Loucy (cell line): ENCODE results near the gene DNAH17.

Experiments used
- H2AFZ ChIP-seq: fragments of 200-600 bp; sonication (generic); 2 replicates; pipeline ENCODE4 v1.6.0; 2016; ENCODE audit warnings: antibody characterized with exemption, mild to moderate bottlenecking, low read length, moderate library complexity
- H3F3A ChIP-seq: fragments of 200-600 bp; 2 replicates; pipeline ENCODE4 v1.6.0; 2016; ENCODE audit warnings: antibody characterized with exemption, low read depth, mild to moderate bottlenecking
- H3K27me3 ChIP-seq: fragments of 200-600 bp; sonication (generic); 2 replicates; pipeline ENCODE4 v1.6.1; 2014; ENCODE audit warnings: low read length, mild to moderate bottlenecking; ENCODE audit not compliant: insufficient read depth, poor library complexity, severe bottlenecking
- H3K36me3 ChIP-seq: fragments of 200-600 bp; sonication (generic); 2 replicates; pipeline ENCODE4 v1.6.1; 2016; ENCODE audit warnings: low read length; ENCODE audit not compliant: insufficient read depth
- H3K4me1 ChIP-seq: fragments of 200-600 bp; sonication (generic); 2 replicates; pipeline ENCODE4 v1.5.1; 2014; ENCODE audit warnings: low read length, mild to moderate bottlenecking; ENCODE audit not compliant: insufficient read depth, poor library complexity, severe bottlenecking
- H3K4me2 ChIP-seq: fragments of 200-600 bp; sonication (generic); 2 replicates; pipeline ENCODE4 v1.6.0; 2014; ENCODE audit warnings: antibody characterized with exemption, low read length, low read depth, mild to moderate bottlenecking; ENCODE audit not compliant: poor library complexity, severe bottlenecking
- H3K4me3 ChIP-seq: fragments of 200-600 bp; sonication (generic); 2 replicates; pipeline ENCODE4 v1.5.1; 2014; ENCODE audit warnings: low read length, mild to moderate bottlenecking, mixed read lengths; ENCODE audit not compliant: poor library complexity, severe bottlenecking
- H3K79me2 ChIP-seq: fragments of 200-600 bp; sonication (generic); 2 replicates; pipeline ENCODE4 v1.6.1; 2014; ENCODE audit warnings: low read length; ENCODE audit not compliant: insufficient read depth
- H3K9ac ChIP-seq: fragments of 200-600 bp; sonication (generic); 2 replicates; pipeline ENCODE4 v1.6.0; 2014; ENCODE audit warnings: mild to moderate bottlenecking, low read depth, low read length, moderate library complexity; ENCODE audit not compliant: poor library complexity, severe bottlenecking
- H3K9me2 ChIP-seq: fragments of 200-600 bp; sonication (generic); replicated peaks from 2 replicates; pipeline ENCODE4 v1.6.1; 2016; ENCODE audit warnings: low read depth, low read length, mixed read lengths
- H3K9me3 ChIP-seq: fragments of 200-600 bp; sonication (generic); 2 replicates; pipeline ENCODE4 v1.6.1; 2014; ENCODE audit warnings: mild to moderate bottlenecking, antibody characterized with exemption, low read length, low read depth; ENCODE audit not compliant: insufficient read depth
- H4K20me1 ChIP-seq: fragments of 200-600 bp; sonication (generic); 2 replicates; pipeline ENCODE4 v1.6.0; 2014; ENCODE audit warnings: antibody characterized with exemption, low read length, mild to moderate bottlenecking; ENCODE audit not compliant: insufficient read depth, poor library complexity, severe bottlenecking
- CTCF ChIP-seq: fragments of 200-600 bp; sonication (generic); conservative IDR thresholded peaks from 2 replicates; pipeline ENCODE4 v1.5.1; 2014; ENCODE audit warnings: mild to moderate bottlenecking, antibody characterized with exemption, low read length
- EZH2phosphoT487 ChIP-seq: fragments of 200-600 bp; IDR thresholded peaks from 2 replicates; pipeline ENCODE4 v1.6.1; 2018; ENCODE audit warnings: antibody characterized with exemption, mild to moderate bottlenecking, moderate library complexity, borderline replicate concordance

The DNAH17 gene

GRCh38 chr17:78529871-78530670, 47.1 kb downstream of the DNAH17 start:
- H3K36me3 ChIP-seq: no peaks in the 10 kb centered on the region

GRCh38 chr17:78529251-78529650, 47.9 kb downstream of the DNAH17 start:
- Histone ChIP-seq H3K4me2 (no peak overlapping the region), H3K79me2 (no peaks in the 10 kb centered on the region), H2AFZ (no peak overlapping the region), H4K20me1 (no peaks in the 10 kb centered on the region), H3K4me3 (no peak overlapping the region), H3K27me3 (no peaks in the 10 kb centered on the region), H3F3A (no peaks in the 10 kb centered on the region), H3K9me2 (no peaks in the 10 kb centered on the region), H3K9me3 (no peaks in the 10 kb centered on the region), H3K9ac (no peak overlapping the region), H3K4me1 (no peaks in the 10 kb centered on the region), H3K36me3 (no peaks in the 10 kb centered on the region)
- TF ChIP-seq EZH2phosphoT487: no peak
- no peak for TF ChIP-seq CTCF

More at GRCh38 chr17:78529871-78530670, 47.1 kb downstream of the DNAH17 start:
- Histone ChIP-seq H3K27me3 (no peaks in the 10 kb centered on the region), H3F3A (no peaks in the 10 kb centered on the region), H4K20me1 (no peaks in the 10 kb centered on the region), H3K9me2 (no peaks in the 10 kb centered on the region), H3K4me1 (no peaks in the 10 kb centered on the region), H3K4me3 (no peak overlapping the region), H3K79me2 (no peaks in the 10 kb centered on the region), H3K9ac (no peak overlapping the region), H3K9me3 (no peaks in the 10 kb centered on the region), H3K4me2 (no peak overlapping the region), H2AFZ (no peak overlapping the region)
- TF ChIP-seq EZH2phosphoT487 (no peak), CTCF (no peak)

- Histone ChIP-seq H3K4me3 (no peak overlapping the region), H3K79me2 (no peaks in the 10 kb centered on the region), H3K4me1 (no peaks in the 10 kb centered on the region), H3F3A (no peaks in the 10 kb centered on the region), H3K9me2 (no peaks in the 10 kb centered on the region), H4K20me1 (no peaks in the 10 kb centered on the region), H3K9me3 (no peaks in the 10 kb centered on the region), H3K4me2 (no peak overlapping the region), H3K27me3 (no peaks in the 10 kb centered on the region), H3K36me3 (no peaks in the 10 kb centered on the region), H2AFZ (no peak overlapping the region), H3K9ac (no peak overlapping the region)
- TF ChIP-seq EZH2phosphoT487: no peak
- no peak for TF ChIP-seq CTCF
Measured at GRCh38 chr17:78528541-78528940, 48.7 kb downstream of the DNAH17 start.
